ENCODE results near the gene PLCL1. TPM values are rescaled to one million over a fixed set of nuclear protein-coding genes. Genes with fewer than 3 reads are reported as not detected.

The PLCL1 gene
- total RNA-seq, 2 donors from 2014 or later = 0.04 to 0.11 TPM

DNA sequence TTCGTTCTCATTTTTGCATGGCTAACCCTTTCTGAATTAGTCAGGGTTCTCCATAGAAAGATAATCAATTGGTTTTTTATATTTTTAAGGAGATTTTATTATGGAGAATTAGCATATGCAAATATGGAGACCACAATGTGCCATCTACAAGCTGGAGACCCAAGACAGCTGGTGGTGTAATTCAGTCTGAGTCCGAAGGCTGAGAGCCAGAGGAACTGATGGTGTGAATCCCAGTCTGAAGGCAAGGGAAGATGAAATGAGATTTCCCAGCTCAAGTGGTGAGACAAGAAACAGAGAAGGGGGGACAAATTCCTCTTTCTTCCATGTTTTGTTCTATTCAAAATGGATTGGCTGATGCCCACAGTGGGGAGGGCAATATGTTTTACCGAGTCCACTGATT is 80.7 kb downstream of the PLCL1 start:
- no peaks in the 10 kb centered on the region for H3K27me3 ChIP-seq (ENCODE audit: control insufficient read depth, insufficient read depth, low read length, poor library complexity, severe bottlenecking)

DNA sequence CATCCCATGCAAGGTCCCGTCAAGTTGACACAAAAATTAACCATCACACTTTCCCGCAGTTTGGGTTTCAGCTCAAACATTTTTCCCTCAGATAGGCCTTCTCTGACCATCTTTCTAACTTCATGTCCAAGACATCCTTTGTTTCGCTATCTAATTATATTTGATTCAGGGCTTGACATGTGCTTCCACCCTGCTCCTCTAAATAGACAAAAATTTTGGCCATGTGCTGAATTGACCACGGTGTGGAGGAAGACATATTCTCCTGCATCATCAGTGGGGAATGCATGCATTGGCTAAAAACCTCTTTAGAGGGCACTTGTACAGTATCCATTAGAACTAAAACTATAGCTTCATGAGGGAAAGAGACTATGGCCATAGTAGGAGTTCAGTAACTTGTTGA is 81.2 kb downstream of the PLCL1 start:
- H3K27me3 Mint-ChIP-seq (ENCODE audit: insufficient read depth) = no peaks in the 10 kb centered on the region
- TF ChIP-seq CTCF (conservative IDR thresholded peaks at IDR 0.05) = no peak

More for the DNA sequence above, 80.7 kb downstream of the PLCL1 start:
- Histone ChIP-seq H3K4me3 (ENCODE audit: low read length) (no peak overlapping the region), H3K4me1 (ENCODE audit: control insufficient read depth, insufficient read depth, low read length) (no peaks in the 10 kb centered on the region), H3K9ac (ENCODE audit: extremely low read depth, low read length, poor library complexity, severe bottlenecking) (no peak overlapping the region), H3K36me3 (ENCODE audit: control insufficient read depth, insufficient read depth, low read length) (no peaks in the 10 kb centered on the region), H3K9me3 (ENCODE audit: control insufficient read depth, low read length) (no peaks in the 10 kb centered on the region), H3K27ac (ENCODE audit: low read depth, low read length) (no peak overlapping the region)
- Mint-ChIP-seq H3K4me1 (peaks cover 5% of the 10 kb centered on the region), H3K36me3 (ENCODE audit: low read depth) (no peaks in the 10 kb centered on the region), H3K27ac (no peak overlapping the region), H3K4me3 (no peak overlapping the region), H3K27me3 (ENCODE audit: insufficient read depth) (no peaks in the 10 kb centered on the region), H3K9me3 (no peaks in the 10 kb centered on the region)
- TF ChIP-seq CTCF (conservative IDR thresholded peaks at IDR 0.05) = no peak
- no peak for DNase-seq
- WGBS, 2 experiments (ENCODE audit: insufficient coverage in 1 of 2, insufficient read length in 1 of 2) = 95 to 100% methylated on average over 2 to 3 of the region's 3 CpGs

GRCh38 chr2:197888321-197888720 is 83.9 kb downstream of the PLCL1 start:
- no peak for TF ChIP-seq CTCF (conservative IDR thresholded peaks at IDR 0.05)
- H3K27ac ChIP-seq (ENCODE audit: low read depth, low read length) = no peak overlapping the region

More for the DNA sequence above, 81.2 kb downstream of the PLCL1 start:
- WGBS, 2 experiments (ENCODE audit: insufficient coverage in 1 of 2, insufficient read length in 1 of 2) = 95 to 98% methylated on average over 4 of the region's 4 CpGs
- Histone ChIP-seq H3K9ac (ENCODE audit: extremely low read depth, low read length, poor library complexity, severe bottlenecking) (no peak overlapping the region), H3K36me3 (ENCODE audit: control insufficient read depth, insufficient read depth, low read length) (no peaks in the 10 kb centered on the region), H3K27me3 (ENCODE audit: control insufficient read depth, insufficient read depth, low read length, poor library complexity, severe bottlenecking) (no peaks in the 10 kb centered on the region), H3K4me1 (ENCODE audit: control insufficient read depth, insufficient read depth, low read length) (no peaks in the 10 kb centered on the region), H3K4me3 (ENCODE audit: low read length) (no peak overlapping the region), H3K27ac (ENCODE audit: low read depth, low read length) (no peak overlapping the region), H3K9me3 (ENCODE audit: control insufficient read depth, low read length) (no peaks in the 10 kb centered on the region)
- H3K4me3 Mint-ChIP-seq = no peak overlapping the region
- peaks cover 5% of the 10 kb centered on the region for H3K4me1 Mint-ChIP-seq
- no peaks in the 10 kb centered on the region for H3K36me3 Mint-ChIP-seq (ENCODE audit: low read depth)
- H3K9me3 Mint-ChIP-seq = no peaks in the 10 kb centered on the region
- H3K27ac Mint-ChIP-seq = no peak overlapping the region
- DNase-seq = no peak

More at GRCh38 chr2:197888321-197888720, 83.9 kb downstream of the PLCL1 start:
- Mint-ChIP-seq H3K9me3 (no peaks in the 10 kb centered on the region), H3K36me3 (ENCODE audit: low read depth) (no peaks in the 10 kb centered on the region), H3K4me1 (peaks cover 21% of the 10 kb centered on the region), H3K4me3 (no peak overlapping the region), H3K27ac (no peak overlapping the region), H3K27me3 (ENCODE audit: insufficient read depth) (no peaks in the 10 kb centered on the region)
- Histone ChIP-seq H3K4me3 (ENCODE audit: low read length) (no peak overlapping the region), H3K9ac (ENCODE audit: extremely low read depth, low read length, poor library complexity, severe bottlenecking) (no peak overlapping the region), H3K4me1 (ENCODE audit: control insufficient read depth, insufficient read depth, low read length) (no peaks in the 10 kb centered on the region), H3K27me3 (ENCODE audit: control insufficient read depth, insufficient read depth, low read length, poor library complexity, severe bottlenecking) (no peaks in the 10 kb centered on the region), H3K36me3 (ENCODE audit: control insufficient read depth, insufficient read depth, low read length) (no peaks in the 10 kb centered on the region), H3K9me3 (ENCODE audit: control insufficient read depth, low read length) (no peaks in the 10 kb centered on the region)
- WGBS, 2 experiments (ENCODE audit: insufficient coverage in 1 of 2, insufficient read length in 1 of 2) = 82 to 100% methylated on average over 1 of the region's 1 CpG
- no peak for DNase-seq

Measured in endodermal cell (in vitro differentiated cells).